Neural cell (in vitro differentiated cells): ENCODE results near the gene HACL1. TPM values are rescaled to one million over a fixed set of nuclear protein-coding genes. Genes with fewer than 3 reads are reported as not detected.

ENCODE experiments used
- H2AFZ ChIP-seq: fragments of 200-600, 300-800 bp; sonication (generic), shearing (Covaris generic); 2 replicates; pipeline ENCODE4 v1.6.0; 2014; ENCODE audit warnings: low read depth, mild to moderate bottlenecking, antibody characterized with exemption, low read length, moderate library complexity
- H3F3A ChIP-seq: fragments of 200-600 bp; shearing (Covaris generic); 2 replicates; pipeline ENCODE4 v1.6.1; 2016; ENCODE audit warnings: mild to moderate bottlenecking, moderate library complexity, mixed read lengths, antibody characterized with exemption, low read length; ENCODE audit not compliant: insufficient read depth, poor library complexity, severe bottlenecking
- H3K27ac ChIP-seq: fragments of 200-600, 300-800 bp; sonication (generic), shearing (Covaris generic); 2 replicates; pipeline ENCODE4 v1.5.1; 2014; ENCODE audit warnings: mild to moderate bottlenecking, low read length, moderate library complexity
- H3K27me3 ChIP-seq: fragments of 300-800, 200-600 bp; sonication (generic), shearing (Covaris generic); 2 replicates; pipeline ENCODE4 v1.6.0; 2014; ENCODE audit warnings: mild to moderate bottlenecking, low read depth, low read length, moderate library complexity; ENCODE audit not compliant: insufficient read depth
- H3K36me3 ChIP-seq: fragments of 300-800, 200-600 bp; sonication (generic), shearing (Covaris generic); 2 replicates; pipeline ENCODE4 v1.5.1; 2014; ENCODE audit warnings: mild to moderate bottlenecking, antibody characterized with exemption, low read length, moderate library complexity; ENCODE audit not compliant: insufficient read depth
- H3K4me2 ChIP-seq: fragments of 300-800, 200-600 bp; sonication (generic), shearing (Covaris generic); 2 replicates; pipeline ENCODE4 v1.6.0; 2014; ENCODE audit warnings: mild to moderate bottlenecking, low read length
- H3K4me3 ChIP-seq: fragments of 300-800, 200-600 bp; sonication (generic), shearing (Covaris generic); 2 replicates; pipeline ENCODE4 v1.5.1; 2014; ENCODE audit warnings: mild to moderate bottlenecking, low read length, moderate library complexity
- H3K79me2 ChIP-seq: fragments of 200-600 bp; shearing (Covaris generic); replicated peaks from 2 replicates; pipeline ENCODE4 v1.6.0; 2014; ENCODE audit warnings: mild to moderate bottlenecking, low read length, moderate library complexity; ENCODE audit not compliant: insufficient read depth
- H3K9ac ChIP-seq: fragments of 300-800, 200-600 bp; sonication (generic), shearing (Covaris generic); 2 replicates; pipeline ENCODE4 v1.6.1; 2016; ENCODE audit warnings: mild to moderate bottlenecking, low read length, mixed read lengths
- H3K9me2 ChIP-seq: fragments of 200-600 bp; shearing (Covaris generic); 2 replicates; pipeline ENCODE4 v1.6.1; 2016; ENCODE audit warnings: mild to moderate bottlenecking, low read length, mixed read lengths; ENCODE audit not compliant: insufficient read depth
- H3K9me3 ChIP-seq: fragments of 200-600, 300-800 bp; sonication (generic), shearing (Covaris generic); 2 replicates; pipeline ENCODE4 v1.6.1; 2016; ENCODE audit warnings: mild to moderate bottlenecking, mixed run types, low read length, moderate library complexity, mixed read lengths
- H4K20me1 ChIP-seq: fragments of 200-600 bp; shearing (Covaris generic); 2 replicates; pipeline ENCODE4 v1.6.1; 2016; ENCODE audit warnings: mild to moderate bottlenecking, mixed run types; ENCODE audit not compliant: insufficient read depth
- EP300 ChIP-seq: fragments of 450-650 bp; conservative IDR thresholded peaks from 2 replicates; pipeline ENCODE4 v1.6.1; 2014; ENCODE audit warnings: antibody characterized with exemption, mild to moderate bottlenecking, moderate library complexity; ENCODE audit not compliant: poor library complexity, severe bottlenecking
- EZH2 ChIP-seq: fragments of 200-600, 300-800 bp; shearing (Covaris generic), sonication (generic); IDR thresholded peaks from 2 replicates; pipeline ENCODE4 v1.6.1; 2014; ENCODE audit warnings: antibody characterized with exemption, low read length, borderline replicate concordance, mild to moderate bottlenecking; ENCODE audit not compliant: insufficient read depth, poor library complexity, severe bottlenecking
- MXI1 ChIP-seq: fragments of 450-650 bp; conservative IDR thresholded peaks from 2 replicates; pipeline ENCODE4 v1.6.1; 2014; ENCODE audit warnings: antibody characterized with exemption, mild to moderate bottlenecking; ENCODE audit not compliant: poor library complexity, severe bottlenecking
- POLR2AphosphoS5 ChIP-seq: IDR thresholded peaks from 2 replicates; pipeline ENCODE4 v1.6.1; 2012
- RAD21 ChIP-seq: fragments of 450-650 bp; conservative IDR thresholded peaks from 2 replicates; pipeline ENCODE4 v1.6.1; 2014; ENCODE audit warnings: antibody characterized with exemption, mild to moderate bottlenecking, moderate library complexity
- SMC3 ChIP-seq: fragments of 450-650 bp; conservative IDR thresholded peaks from 2 replicates; pipeline ENCODE4 v1.6.1; 2014; ENCODE audit warnings: antibody characterized with exemption, mild to moderate bottlenecking, moderate library complexity; ENCODE audit not compliant: poor library complexity
- TAF1 ChIP-seq: IDR thresholded peaks from 2 replicates; pipeline ENCODE4 v1.6.1; 2012; ENCODE audit warnings: low read depth
- polyA plus RNA-seq: library from polyadenylated mRNA; depleted of rRNA; stranded (reverse); fragments of >200 nt; gene quantifications from 2 replicates; pipeline ENCODE4 v1.2.3, GENCODE V29; 2014
- TF ChIP-seq, protein P1 (sequence below): IDR thresholded peaks from 2 replicates; pipeline ENCODE4 v1.6.1; 2012; ENCODE audit warnings: borderline replicate concordance
- TF ChIP-seq, protein P2 (sequence below): fragments of 450-650 bp; IDR thresholded peaks from 2 replicates; pipeline ENCODE4 v1.5.1; 2014; ENCODE audit warnings: antibody characterized with exemption, mild to moderate bottlenecking, moderate library complexity; ENCODE audit not compliant: poor library complexity, severe bottlenecking

HACL1 gene
- polyA plus RNA-seq, 1 donor from 2014 or later: 26.0 TPM

DNA sequence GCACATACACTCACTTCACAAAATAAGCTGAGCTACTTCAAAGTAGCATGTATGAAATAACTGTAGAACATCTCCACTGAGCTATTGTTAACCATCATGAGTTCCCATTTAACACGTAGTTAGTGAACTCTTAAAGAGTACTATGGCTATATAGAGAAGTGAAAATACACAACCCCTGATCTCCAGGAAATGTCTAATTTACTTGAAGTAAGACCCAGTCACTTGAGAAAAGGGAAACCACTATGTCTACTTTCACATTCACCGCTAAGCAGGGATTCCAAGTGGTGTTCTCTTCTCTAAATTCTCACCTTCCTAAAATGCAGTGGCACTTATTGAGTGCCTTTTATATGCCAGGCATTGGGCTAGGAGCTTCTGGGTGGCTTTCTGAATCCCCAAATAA lies 44.9 kb downstream of the HACL1 start:
- H3K27me3 ChIP-seq: no peaks in the 10 kb centered on the region
- H3K27ac ChIP-seq: no peak overlapping the region
- peaks cover 5% of the 10 kb centered on the region for H3K36me3 ChIP-seq
- no peak overlapping the region for H3K4me3 ChIP-seq
- H3K9me2 ChIP-seq: no peaks in the 10 kb centered on the region
- no peaks in the 10 kb centered on the region for H3K9me3 ChIP-seq
- no peak overlapping the region for H3K9ac ChIP-seq
- TF ChIP-seq POLR2AphosphoS5: no peak
- TF ChIP-seq TAF1: no peak
- H3K4me2 ChIP-seq: no peak overlapping the region
- no peaks in the 10 kb centered on the region for H3K79me2 ChIP-seq
- H2AFZ ChIP-seq: no peak overlapping the region
- H3F3A ChIP-seq: no peaks in the 10 kb centered on the region
- H4K20me1 ChIP-seq: no peaks in the 10 kb centered on the region

DNA sequence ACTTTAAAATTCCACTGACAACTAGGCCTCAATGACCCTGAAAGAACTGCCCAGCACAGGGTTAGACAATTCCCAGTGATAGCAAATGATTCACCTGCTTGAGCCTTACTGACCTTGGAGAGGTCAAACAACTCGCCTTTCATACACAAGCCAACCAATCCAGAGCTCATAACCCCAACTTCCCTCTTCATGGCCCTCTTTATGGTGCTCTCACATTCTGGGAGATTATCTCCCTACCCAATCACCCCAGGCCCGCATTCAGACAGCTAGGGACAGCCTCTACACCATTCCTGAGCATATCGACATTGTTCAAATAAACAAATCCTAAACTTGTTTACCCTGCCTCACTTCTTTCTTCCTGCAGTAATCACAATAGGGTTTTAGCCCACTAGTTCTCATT lies 47.6 kb downstream of the HACL1 start:
- Histone ChIP-seq H3K9me2 (no peaks in the 10 kb centered on the region), H3K79me2 (no peaks in the 10 kb centered on the region), H3K36me3 (no peaks in the 10 kb centered on the region), H2AFZ (no peak overlapping the region), H3K4me3 (no peak overlapping the region), H3K9ac (no peak overlapping the region), H3K4me2 (no peak overlapping the region), H3F3A (no peaks in the 10 kb centered on the region), H3K27ac (no peak overlapping the region), H3K27me3 (no peaks in the 10 kb centered on the region), H3K9me3 (no peaks in the 10 kb centered on the region), H4K20me1 (no peaks in the 10 kb centered on the region)
- TF ChIP-seq, protein P1, sequence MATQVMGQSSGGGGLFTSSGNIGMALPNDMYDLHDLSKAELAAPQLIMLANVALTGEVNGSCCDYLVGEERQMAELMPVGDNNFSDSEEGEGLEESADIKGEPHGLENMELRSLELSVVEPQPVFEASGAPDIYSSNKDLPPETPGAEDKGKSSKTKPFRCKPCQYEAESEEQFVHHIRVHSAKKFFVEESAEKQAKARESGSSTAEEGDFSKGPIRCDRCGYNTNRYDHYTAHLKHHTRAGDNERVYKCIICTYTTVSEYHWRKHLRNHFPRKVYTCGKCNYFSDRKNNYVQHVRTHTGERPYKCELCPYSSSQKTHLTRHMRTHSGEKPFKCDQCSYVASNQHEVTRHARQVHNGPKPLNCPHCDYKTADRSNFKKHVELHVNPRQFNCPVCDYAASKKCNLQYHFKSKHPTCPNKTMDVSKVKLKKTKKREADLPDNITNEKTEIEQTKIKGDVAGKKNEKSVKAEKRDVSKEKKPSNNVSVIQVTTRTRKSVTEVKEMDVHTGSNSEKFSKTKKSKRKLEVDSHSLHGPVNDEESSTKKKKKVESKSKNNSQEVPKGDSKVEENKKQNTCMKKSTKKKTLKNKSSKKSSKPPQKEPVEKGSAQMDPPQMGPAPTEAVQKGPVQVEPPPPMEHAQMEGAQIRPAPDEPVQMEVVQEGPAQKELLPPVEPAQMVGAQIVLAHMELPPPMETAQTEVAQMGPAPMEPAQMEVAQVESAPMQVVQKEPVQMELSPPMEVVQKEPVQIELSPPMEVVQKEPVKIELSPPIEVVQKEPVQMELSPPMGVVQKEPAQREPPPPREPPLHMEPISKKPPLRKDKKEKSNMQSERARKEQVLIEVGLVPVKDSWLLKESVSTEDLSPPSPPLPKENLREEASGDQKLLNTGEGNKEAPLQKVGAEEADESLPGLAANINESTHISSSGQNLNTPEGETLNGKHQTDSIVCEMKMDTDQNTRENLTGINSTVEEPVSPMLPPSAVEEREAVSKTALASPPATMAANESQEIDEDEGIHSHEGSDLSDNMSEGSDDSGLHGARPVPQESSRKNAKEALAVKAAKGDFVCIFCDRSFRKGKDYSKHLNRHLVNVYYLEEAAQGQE: no peak
- no peak for TF ChIP-seq SMC3
- no peak for TF ChIP-seq EZH2
- TF ChIP-seq EP300: no peak
- no peak for TF ChIP-seq RAD21
- no peak for TF ChIP-seq TAF1
- TF ChIP-seq MXI1: no peak
- TF ChIP-seq, protein P2, sequence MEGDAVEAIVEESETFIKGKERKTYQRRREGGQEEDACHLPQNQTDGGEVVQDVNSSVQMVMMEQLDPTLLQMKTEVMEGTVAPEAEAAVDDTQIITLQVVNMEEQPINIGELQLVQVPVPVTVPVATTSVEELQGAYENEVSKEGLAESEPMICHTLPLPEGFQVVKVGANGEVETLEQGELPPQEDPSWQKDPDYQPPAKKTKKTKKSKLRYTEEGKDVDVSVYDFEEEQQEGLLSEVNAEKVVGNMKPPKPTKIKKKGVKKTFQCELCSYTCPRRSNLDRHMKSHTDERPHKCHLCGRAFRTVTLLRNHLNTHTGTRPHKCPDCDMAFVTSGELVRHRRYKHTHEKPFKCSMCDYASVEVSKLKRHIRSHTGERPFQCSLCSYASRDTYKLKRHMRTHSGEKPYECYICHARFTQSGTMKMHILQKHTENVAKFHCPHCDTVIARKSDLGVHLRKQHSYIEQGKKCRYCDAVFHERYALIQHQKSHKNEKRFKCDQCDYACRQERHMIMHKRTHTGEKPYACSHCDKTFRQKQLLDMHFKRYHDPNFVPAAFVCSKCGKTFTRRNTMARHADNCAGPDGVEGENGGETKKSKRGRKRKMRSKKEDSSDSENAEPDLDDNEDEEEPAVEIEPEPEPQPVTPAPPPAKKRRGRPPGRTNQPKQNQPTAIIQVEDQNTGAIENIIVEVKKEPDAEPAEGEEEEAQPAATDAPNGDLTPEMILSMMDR: no peak
- TF ChIP-seq POLR2AphosphoS5: no peak

DNA sequence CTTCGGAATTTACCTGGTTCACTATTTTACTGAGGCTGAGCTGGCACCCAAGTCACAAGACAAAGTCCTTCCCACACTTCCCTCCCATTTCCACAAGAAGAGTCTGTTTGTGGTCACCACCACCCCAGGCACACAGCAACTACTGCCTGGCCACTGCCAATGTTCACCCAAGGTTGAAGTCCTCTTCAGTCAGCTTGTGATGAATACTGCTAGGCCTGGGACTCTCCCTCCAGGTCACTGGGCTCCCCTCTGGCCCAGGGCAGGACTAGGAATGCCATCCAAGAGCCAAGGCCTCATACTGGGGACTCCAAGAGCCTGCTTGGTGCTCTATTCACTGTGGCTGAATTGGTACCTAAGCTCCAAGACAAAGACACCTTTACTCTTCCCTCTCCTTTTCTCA lies 49.5 kb downstream of the HACL1 start:
- Histone ChIP-seq H2AFZ (no peak overlapping the region), H3F3A (no peaks in the 10 kb centered on the region), H3K27me3 (no peaks in the 10 kb centered on the region), H3K9me2 (no peaks in the 10 kb centered on the region), H3K27ac (no peak overlapping the region), H3K4me3 (no peak overlapping the region), H3K9ac (no peak overlapping the region), H3K9me3 (no peaks in the 10 kb centered on the region), H4K20me1 (no peaks in the 10 kb centered on the region), H3K79me2 (no peaks in the 10 kb centered on the region), H3K4me2 (no peak overlapping the region), H3K36me3 (no peaks in the 10 kb centered on the region)
- no peak for TF ChIP-seq EP300
- TF ChIP-seq MXI1: no peak
